ENCODE measurements around the gene CLSTN3.

DNA sequence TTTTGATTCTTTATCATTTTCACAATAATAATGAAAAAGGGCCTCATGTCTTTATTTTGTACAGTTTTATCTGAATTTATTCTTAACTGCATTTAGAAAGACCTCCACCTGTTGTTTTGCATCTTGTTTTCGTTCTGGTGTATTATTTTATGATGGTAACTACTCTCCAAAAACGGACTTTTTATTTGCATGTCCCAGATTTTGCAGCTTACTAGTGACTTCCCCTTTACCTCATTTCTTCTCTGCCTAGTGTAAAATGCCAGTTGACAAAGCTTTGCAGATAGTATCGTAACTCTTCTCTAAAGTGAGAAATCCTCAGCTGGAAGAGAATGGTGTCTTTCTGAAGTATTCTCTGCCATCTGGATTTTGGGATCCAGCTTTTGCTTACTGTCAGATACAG lies 76.5 kb downstream of the CLSTN3 start:
- TF ChIP-seq, protein P1, sequence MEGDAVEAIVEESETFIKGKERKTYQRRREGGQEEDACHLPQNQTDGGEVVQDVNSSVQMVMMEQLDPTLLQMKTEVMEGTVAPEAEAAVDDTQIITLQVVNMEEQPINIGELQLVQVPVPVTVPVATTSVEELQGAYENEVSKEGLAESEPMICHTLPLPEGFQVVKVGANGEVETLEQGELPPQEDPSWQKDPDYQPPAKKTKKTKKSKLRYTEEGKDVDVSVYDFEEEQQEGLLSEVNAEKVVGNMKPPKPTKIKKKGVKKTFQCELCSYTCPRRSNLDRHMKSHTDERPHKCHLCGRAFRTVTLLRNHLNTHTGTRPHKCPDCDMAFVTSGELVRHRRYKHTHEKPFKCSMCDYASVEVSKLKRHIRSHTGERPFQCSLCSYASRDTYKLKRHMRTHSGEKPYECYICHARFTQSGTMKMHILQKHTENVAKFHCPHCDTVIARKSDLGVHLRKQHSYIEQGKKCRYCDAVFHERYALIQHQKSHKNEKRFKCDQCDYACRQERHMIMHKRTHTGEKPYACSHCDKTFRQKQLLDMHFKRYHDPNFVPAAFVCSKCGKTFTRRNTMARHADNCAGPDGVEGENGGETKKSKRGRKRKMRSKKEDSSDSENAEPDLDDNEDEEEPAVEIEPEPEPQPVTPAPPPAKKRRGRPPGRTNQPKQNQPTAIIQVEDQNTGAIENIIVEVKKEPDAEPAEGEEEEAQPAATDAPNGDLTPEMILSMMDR (IDR thresholded peaks at IDR 0.05): no peak
- no peak for TF ChIP-seq POLR2AphosphoS5 (IDR thresholded peaks at IDR 0.05)

All from transverse colon (tissue), 4 donors.